SH-SY5Y (cell line): Measurements from ENCODE around the gene RGS9.

Experiments used
- GATA2 ChIP-seq: IDR thresholded peaks from 2 replicates; pipeline ENCODE4 v1.6.1; 2011; ENCODE audit warnings: mild to moderate bottlenecking, low read depth, low read length
- GATA3 ChIP-seq: IDR thresholded peaks from 2 replicates; pipeline ENCODE4 v1.6.1; 2011; ENCODE audit warnings: low read depth, mild to moderate bottlenecking, low read length, moderate library complexity

DNA sequence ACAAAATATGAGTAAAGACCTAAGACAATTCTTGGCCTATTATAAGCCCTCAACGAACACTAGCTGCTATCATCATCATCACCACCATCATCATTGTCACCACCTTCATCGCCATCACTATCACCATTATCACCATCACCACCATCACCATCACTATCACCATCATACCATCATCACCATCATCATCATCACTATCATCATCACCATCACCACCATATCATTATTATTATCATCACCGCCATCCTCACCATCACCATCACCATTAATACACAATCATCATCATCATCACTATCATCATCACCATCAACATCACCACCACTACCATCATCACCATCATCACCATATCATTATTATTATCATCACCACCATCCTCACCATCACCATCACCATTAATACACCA, 82.5 kb downstream of the RGS9 start:
- TF ChIP-seq GATA2 (no peak), GATA3 (no peak)
